D721Med (cell line): ENCODE measurements around the gene CCDC63.

ENCODE experiments used
- DNase-seq: peaks from one replicate; pipeline ENCODE4 v3.0.0; 2011; ENCODE audit warnings: low spot score; ENCODE audit not compliant: insufficient read length
- FAIRE-seq: peaks from 2 replicates; lab custom pipeline; 2011; peaks lifted over from hg19 to GRCh38; lab: Jason Lieb, UNC
- CTCF ChIP-seq: IDR thresholded peaks from 2 replicates; pipeline ENCODE4 v1.5.1; 2012; ENCODE audit warnings: mild to moderate bottlenecking, control low read depth; ENCODE audit not compliant: insufficient read depth; ENCODE audit errors: missing control alignments

The CCDC63 gene

GRCh38 chr12:110821917-110822316 lies 24.9 kb upstream of the CCDC63 start:
- FAIRE-seq (no peak), DNase-seq (no peak)
- no peak for TF ChIP-seq CTCF

- no peak for FAIRE-seq
- no peak for TF ChIP-seq CTCF
- DNase-seq: no peak
These were observed 23.9 kb upstream of the CCDC63 start for GRCh38 chr12:110822821-110823415.

- DNase-seq (no peak), FAIRE-seq (no peak)
- TF ChIP-seq CTCF: no peak
These were observed 22.4 kb upstream of the CCDC63 start for GRCh38 chr12:110824342-110824741.

GRCh38 chr12:110825530-110825929 lies 21.3 kb upstream of the CCDC63 start:
- no peak for DNase-seq
- no peak for TF ChIP-seq CTCF
- FAIRE-seq: no peak

- no peak for FAIRE-seq
These were observed 20.1 kb upstream of the CCDC63 start for GRCh38 chr12:110826592-110827200.

GRCh38 chr12:110829308-110829707 lies 17.5 kb upstream of the CCDC63 start:
- DNase-seq (no peak), FAIRE-seq (no peak)
- no peak for TF ChIP-seq CTCF

More at GRCh38 chr12:110826592-110827200, 20.1 kb upstream of the CCDC63 start:
- peak; percentile 37 for DNase-seq
- TF ChIP-seq CTCF: peak; percentile 98

- FAIRE-seq (no peak), DNase-seq (no peak)
- TF ChIP-seq CTCF: no peak
These were observed 10.5 kb upstream of the CCDC63 start for GRCh38 chr12:110836291-110836690.
